Measurements from ENCODE around the gene FOSB.

DNA sequence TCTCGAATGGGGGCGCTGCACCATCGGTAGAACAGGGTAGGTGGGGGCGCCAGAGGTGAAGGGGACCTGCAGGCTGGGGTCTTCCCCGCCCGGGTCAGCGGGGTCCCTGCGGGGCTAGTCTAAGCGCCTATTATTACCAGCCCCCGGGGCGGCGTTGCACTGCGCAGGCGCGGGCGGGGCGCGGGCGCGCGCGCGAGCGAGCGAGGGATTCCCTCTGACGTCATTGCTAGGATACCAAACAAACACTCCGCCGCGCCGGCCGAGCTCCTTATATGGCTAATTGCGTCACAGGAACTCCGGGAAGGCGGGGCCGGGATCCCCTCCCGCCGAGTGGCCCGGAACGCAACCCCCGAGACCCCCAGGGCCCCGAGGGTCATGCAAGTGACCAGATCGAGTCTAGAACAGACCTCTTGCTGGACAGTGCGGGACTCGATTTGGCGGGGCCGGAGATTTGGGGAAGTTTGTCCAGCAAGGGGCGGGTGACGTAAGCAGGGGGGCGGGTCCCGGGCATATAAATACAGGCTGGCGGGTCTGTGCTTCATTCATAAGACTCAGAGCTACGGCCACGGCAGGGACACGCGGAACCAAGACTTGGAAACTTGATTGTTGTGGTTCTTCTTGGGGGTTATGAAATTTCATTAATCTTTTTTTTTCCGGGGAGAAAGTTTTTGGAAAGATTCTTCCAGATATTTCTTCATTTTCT lies at the start of gene FOSB:
- TF ChIP-seq, protein P1, sequence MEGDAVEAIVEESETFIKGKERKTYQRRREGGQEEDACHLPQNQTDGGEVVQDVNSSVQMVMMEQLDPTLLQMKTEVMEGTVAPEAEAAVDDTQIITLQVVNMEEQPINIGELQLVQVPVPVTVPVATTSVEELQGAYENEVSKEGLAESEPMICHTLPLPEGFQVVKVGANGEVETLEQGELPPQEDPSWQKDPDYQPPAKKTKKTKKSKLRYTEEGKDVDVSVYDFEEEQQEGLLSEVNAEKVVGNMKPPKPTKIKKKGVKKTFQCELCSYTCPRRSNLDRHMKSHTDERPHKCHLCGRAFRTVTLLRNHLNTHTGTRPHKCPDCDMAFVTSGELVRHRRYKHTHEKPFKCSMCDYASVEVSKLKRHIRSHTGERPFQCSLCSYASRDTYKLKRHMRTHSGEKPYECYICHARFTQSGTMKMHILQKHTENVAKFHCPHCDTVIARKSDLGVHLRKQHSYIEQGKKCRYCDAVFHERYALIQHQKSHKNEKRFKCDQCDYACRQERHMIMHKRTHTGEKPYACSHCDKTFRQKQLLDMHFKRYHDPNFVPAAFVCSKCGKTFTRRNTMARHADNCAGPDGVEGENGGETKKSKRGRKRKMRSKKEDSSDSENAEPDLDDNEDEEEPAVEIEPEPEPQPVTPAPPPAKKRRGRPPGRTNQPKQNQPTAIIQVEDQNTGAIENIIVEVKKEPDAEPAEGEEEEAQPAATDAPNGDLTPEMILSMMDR (conservative IDR thresholded peaks at IDR 0.05; ENCODE audit: low read depth, low read length): peak; percentile 35; the same call in 1 of the 2 replicates
- TF ChIP-seq EZH2 (IDR thresholded peaks at IDR 0.05; ENCODE audit: borderline replicate concordance, low read depth, low read length, poor library complexity, severe bottlenecking): no peak

Measured in A673 (cell line).